ENCODE measurements around the gene KNSTRN.

KNSTRN gene

DNA sequence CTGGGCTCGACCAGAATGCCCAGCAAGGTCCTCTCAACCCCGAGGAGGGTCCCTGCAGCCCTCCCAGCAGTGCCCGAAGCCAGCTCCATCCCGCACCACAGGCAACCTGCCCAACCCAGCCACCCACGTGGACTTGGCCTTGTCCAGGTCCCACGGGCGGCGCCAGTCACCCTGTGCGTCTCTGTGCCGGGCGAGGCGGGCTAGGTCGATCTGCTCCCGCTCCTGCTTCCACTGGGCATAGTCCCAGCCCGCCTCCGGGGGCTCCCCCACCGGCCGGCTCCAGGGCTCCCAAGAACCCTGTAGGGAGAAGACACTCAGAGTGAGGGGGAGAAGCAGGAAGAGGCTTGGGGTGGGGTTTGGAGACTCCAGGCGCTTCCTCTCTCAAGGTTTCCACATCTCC, 44.9 kb upstream of the KNSTRN start (continued):
- TF ChIP-seq ZNF785 (tag by site-specific recombination; IDR thresholded peaks at IDR 0.05) (no peak), OVOL3 (tag by site-specific recombination; IDR thresholded peaks at IDR 0.05) (no peak), GLI2 (tag by site-specific recombination; IDR thresholded peaks at IDR 0.05; ENCODE audit: borderline replicate concordance, low read depth) (no peak)
- TF ChIP-seq, protein P1, sequence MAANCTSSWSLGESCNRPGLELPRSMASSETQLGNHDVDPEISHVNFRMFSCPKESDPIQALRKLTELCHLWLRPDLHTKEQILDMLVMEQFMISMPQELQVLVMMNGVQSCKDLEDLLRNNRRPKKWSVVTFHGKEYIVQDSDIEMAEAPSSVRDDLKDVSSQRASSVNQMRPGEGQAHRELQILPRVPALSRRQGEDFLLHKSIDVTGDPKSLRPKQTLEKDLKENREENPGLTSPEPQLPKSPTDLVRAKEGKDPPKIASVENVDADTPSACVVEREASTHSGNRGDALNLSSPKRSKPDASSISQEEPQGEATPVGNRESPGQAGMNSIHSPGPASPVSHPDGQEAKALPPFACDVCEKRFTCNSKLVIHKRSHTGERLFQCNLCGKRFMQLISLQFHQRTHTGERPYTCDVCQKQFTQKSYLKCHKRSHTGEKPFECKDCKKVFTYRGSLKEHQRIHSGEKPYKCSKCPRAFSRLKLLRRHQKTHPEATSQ (tag by site-specific recombination; IDR thresholded peaks at IDR 0.05), result no peak
- TF ChIP-seq, protein P2, sequence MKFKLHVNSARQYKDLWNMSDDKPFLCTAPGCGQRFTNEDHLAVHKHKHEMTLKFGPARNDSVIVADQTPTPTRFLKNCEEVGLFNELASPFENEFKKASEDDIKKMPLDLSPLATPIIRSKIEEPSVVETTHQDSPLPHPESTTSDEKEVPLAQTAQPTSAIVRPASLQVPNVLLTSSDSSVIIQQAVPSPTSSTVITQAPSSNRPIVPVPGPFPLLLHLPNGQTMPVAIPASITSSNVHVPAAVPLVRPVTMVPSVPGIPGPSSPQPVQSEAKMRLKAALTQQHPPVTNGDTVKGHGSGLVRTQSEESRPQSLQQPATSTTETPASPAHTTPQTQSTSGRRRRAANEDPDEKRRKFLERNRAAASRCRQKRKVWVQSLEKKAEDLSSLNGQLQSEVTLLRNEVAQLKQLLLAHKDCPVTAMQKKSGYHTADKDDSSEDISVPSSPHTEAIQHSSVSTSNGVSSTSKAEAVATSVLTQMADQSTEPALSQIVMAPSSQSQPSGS (tag by site-specific recombination; IDR thresholded peaks at IDR 0.05; ENCODE audit: low read depth), result no peak

DNA sequence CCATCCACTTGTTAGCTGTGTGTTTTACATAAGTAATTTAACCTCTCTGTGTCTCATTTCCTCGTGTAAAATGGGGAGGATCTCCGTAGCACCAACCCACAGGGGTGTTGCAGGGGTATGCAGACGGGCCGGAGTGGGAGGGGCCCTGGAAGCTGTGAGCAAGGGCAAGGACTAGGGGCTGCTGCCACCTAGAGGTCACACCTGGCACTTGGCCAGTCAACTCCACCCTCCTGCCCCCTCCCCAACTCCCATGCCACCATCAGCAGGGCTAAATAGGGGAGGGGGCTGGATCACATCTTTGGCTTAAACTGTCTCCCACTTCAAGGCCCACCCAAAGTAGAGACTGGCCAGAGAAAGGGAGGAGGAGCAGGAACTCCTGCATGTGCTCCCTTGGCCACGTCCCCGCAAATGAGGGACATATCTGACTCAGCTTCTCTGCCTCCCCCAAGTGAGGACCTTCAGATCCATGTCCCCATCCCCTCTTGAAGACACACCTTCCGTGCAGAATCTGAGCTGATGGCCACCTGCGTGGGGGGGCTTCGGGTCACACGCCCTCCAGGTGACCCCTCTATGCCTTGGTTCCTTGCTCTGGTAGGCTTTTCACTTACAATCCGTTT, 44.4 kb upstream of the KNSTRN start:
- Histone ChIP-seq H3K36me3 (ENCODE audit: control insufficient read depth in 2 of 2, insufficient read depth in 1 of 2, low read length in 2 of 2) (no peaks in the 10 kb centered on the region), H3K4me3 (ENCODE audit: low read depth, low read length) (no peak overlapping the region), H3K4me1 (ENCODE audit: control insufficient read depth, insufficient read depth, low read length) (peaks cover 10% of the 10 kb centered on the region), H3K9me3 (ENCODE audit: control insufficient read depth, insufficient read depth, low read depth, low read length) (no peaks in the 10 kb centered on the region), H3K27ac (ENCODE audit: extremely low read depth, low read depth, low read length) (no peak overlapping the region)
- ChIA-PET POLR2A (interaction anchor here (1.1 to 1.7 kb wide), 3 partner anchors 11 to 15 kb away, joined by 3 to 4 read pairs (median 3); no protein-coding TSS in a partner anchor), CTCF (interaction anchor here (0.7 to 7.1 kb wide), 20 partner anchors 9 to 508 kb away, joined by 3 to 82 read pairs (median 5); partner anchors contain the start of genes INAFM2 and PLCB2)
- TF ChIP-seq ZBTB7A (tag by site-specific recombination; IDR thresholded peaks at IDR 0.05; ENCODE audit: low read depth) (peak; percentile 46; the same call in 1 of the 2 replicates), ZNF433 (tag by site-specific recombination; IDR thresholded peaks at IDR 0.05; ENCODE audit: low read depth) (no peak), ZNF623 (tag by site-specific recombination; IDR thresholded peaks at IDR 0.05) (no peak), ZNF660 (tag by site-specific recombination; IDR thresholded peaks at IDR 0.05) (peak; percentile 25; the same call in 1 of the 2 replicates), KLF9 (tag by site-specific recombination; IDR thresholded peaks at IDR 0.05; ENCODE audit: low read depth) (peak; percentile 74; the same call in 1 of the 2 replicates), YY2 (tag by site-specific recombination; IDR thresholded peaks at IDR 0.05) (no peak), ZNF23 (tag by site-specific recombination; IDR thresholded peaks at IDR 0.05; ENCODE audit: borderline replicate concordance) (no peak), ZNF621 (tag by site-specific recombination; IDR thresholded peaks at IDR 0.05) (no peak), ZFP3 (tag by site-specific recombination; IDR thresholded peaks at IDR 0.05; ENCODE audit: low read depth) (no peak), SP3 (tag by site-specific recombination; IDR thresholded peaks at IDR 0.05) (peak; percentile 17; the same call in 1 of the 2 replicates), KLF16 (tag by site-specific recombination; IDR thresholded peaks at IDR 0.05) (0 out of 2 replicates have a peak, but pooled peaks have one; percentile 47), ZBTB17 (tag by site-specific recombination; IDR thresholded peaks at IDR 0.05) (peak; percentile 27; the same call in 1 of the 2 replicates), ZNF350 (tag by site-specific recombination; IDR thresholded peaks at IDR 0.05) (no peak), RBAK (tag by site-specific recombination; IDR thresholded peaks at IDR 0.05) (no peak), ZNF561 (tag by site-specific recombination; IDR thresholded peaks at IDR 0.05; ENCODE audit: borderline replicate concordance) (no peak), ZNF654 (tag by site-specific recombination; IDR thresholded peaks at IDR 0.05; ENCODE audit: low read depth) (peak; percentile 60)
- TF ChIP-seq, protein P3, sequence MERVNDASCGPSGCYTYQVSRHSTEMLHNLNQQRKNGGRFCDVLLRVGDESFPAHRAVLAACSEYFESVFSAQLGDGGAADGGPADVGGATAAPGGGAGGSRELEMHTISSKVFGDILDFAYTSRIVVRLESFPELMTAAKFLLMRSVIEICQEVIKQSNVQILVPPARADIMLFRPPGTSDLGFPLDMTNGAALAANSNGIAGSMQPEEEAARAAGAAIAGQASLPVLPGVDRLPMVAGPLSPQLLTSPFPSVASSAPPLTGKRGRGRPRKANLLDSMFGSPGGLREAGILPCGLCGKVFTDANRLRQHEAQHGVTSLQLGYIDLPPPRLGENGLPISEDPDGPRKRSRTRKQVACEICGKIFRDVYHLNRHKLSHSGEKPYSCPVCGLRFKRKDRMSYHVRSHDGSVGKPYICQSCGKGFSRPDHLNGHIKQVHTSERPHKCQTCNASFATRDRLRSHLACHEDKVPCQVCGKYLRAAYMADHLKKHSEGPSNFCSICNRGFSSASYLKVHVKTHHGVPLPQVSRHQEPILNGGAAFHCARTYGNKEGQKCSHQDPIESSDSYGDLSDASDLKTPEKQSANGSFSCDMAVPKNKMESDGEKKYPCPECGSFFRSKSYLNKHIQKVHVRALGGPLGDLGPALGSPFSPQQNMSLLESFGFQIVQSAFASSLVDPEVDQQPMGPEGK (tag by site-specific recombination; IDR thresholded peaks at IDR 0.05), result peak; percentile 79
- TF ChIP-seq, protein P4, sequence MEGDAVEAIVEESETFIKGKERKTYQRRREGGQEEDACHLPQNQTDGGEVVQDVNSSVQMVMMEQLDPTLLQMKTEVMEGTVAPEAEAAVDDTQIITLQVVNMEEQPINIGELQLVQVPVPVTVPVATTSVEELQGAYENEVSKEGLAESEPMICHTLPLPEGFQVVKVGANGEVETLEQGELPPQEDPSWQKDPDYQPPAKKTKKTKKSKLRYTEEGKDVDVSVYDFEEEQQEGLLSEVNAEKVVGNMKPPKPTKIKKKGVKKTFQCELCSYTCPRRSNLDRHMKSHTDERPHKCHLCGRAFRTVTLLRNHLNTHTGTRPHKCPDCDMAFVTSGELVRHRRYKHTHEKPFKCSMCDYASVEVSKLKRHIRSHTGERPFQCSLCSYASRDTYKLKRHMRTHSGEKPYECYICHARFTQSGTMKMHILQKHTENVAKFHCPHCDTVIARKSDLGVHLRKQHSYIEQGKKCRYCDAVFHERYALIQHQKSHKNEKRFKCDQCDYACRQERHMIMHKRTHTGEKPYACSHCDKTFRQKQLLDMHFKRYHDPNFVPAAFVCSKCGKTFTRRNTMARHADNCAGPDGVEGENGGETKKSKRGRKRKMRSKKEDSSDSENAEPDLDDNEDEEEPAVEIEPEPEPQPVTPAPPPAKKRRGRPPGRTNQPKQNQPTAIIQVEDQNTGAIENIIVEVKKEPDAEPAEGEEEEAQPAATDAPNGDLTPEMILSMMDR (tag by site-specific recombination; IDR thresholded peaks at IDR 0.05), result peak; percentile 84
- TF ChIP-seq, protein P5, sequence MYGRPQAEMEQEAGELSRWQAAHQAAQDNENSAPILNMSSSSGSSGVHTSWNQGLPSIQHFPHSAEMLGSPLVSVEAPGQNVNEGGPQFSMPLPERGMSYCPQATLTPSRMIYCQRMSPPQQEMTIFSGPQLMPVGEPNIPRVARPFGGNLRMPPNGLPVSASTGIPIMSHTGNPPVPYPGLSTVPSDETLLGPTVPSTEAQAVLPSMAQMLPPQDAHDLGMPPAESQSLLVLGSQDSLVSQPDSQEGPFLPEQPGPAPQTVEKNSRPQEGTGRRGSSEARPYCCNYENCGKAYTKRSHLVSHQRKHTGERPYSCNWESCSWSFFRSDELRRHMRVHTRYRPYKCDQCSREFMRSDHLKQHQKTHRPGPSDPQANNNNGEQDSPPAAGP (tag by site-specific recombination; IDR thresholded peaks at IDR 0.05), result no peak
- TF ChIP-seq, protein P6, sequence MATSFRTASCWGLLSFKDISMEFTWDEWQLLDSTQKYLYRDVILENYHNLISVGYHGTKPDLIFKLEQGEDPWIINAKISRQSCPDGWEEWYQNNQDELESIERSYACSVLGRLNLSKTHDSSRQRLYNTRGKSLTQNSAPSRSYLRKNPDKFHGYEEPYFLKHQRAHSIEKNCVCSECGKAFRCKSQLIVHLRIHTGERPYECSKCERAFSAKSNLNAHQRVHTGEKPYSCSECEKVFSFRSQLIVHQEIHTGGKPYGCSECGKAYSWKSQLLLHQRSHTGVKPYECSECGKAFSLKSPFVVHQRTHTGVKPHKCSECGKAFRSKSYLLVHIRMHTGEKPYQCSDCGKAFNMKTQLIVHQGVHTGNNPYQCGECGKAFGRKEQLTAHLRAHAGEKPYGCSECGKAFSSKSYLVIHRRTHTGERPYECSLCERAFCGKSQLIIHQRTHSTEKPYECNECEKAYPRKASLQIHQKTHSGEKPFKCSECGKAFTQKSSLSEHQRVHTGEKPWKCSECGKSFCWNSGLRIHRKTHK (tag by site-specific recombination; IDR thresholded peaks at IDR 0.05), result no peak
